CD4-positive, alpha-beta memory T cell (primary cell): ENCODE measurements around the gene PTPN20. TPM values are rescaled to one million over a fixed set of nuclear protein-coding genes. Genes with fewer than 3 reads are reported as not detected.

ENCODE experiments used
- CTCF ChIA-PET: fragments of 350-600 bp; sonication (Branson Sonifier 250); formaldehyde crosslinking; loops from one replicate; lab custom pipeline; 2021; ENCODE audit warnings: inconsistent platforms; ENCODE audit not compliant: partially characterized antibody; lab: Charles Lee
- POLR2A ChIA-PET: fragments of 350-600 bp; sonication (Branson Sonifier 250); formaldehyde crosslinking; loops from one replicate; lab custom pipeline; 2021; ENCODE audit not compliant: partially characterized antibody; lab: Charles Lee
- DNase-seq, 5 donors: peaks; one replicate each; pipeline versions ENCODE4 v3.0.0 to v3.0.0-alpha.2; 2020 to 2022; ENCODE audit warnings: mixed read lengths in 1 of 5
- H3K27ac ChIP-seq: one replicate; pipeline ENCODE4 v1.7.0; 2013; ENCODE audit warnings: low read depth, low read length
- H3K27me3 ChIP-seq: 2 replicates; pipeline ENCODE4 v1.7.0; 2013; ENCODE audit warnings: mild to moderate bottlenecking, low read length, moderate library complexity; ENCODE audit not compliant: insufficient read depth
- H3K36me3 ChIP-seq: 2 replicates; pipeline ENCODE4 v1.7.0; 2013; ENCODE audit warnings: mild to moderate bottlenecking, low read length, moderate library complexity; ENCODE audit not compliant: insufficient read depth
- H3K4me1 ChIP-seq: 2 replicates; pipeline ENCODE4 v1.7.0; 2013; ENCODE audit warnings: mild to moderate bottlenecking, low read length, moderate library complexity; ENCODE audit not compliant: insufficient read depth
- H3K4me3 ChIP-seq, 2 donors: one replicate each; pipeline ENCODE4 v1.7.0; 2013; ENCODE audit warnings: low read length in 2 of 2, mild to moderate bottlenecking in 1 of 2
- H3K9me3 ChIP-seq, 2 donors: one replicate each; pipeline ENCODE4 v1.7.0; 2013; ENCODE audit warnings: low read length in 2 of 2, control low read depth in 1 of 2; ENCODE audit not compliant: control insufficient read depth in 1 of 2
- H3K27ac Mint-ChIP-seq, 7 donors: one replicate each; pipeline ENCODE4 v1.8.0; 2020 to 2021; ENCODE audit warnings: mixed read lengths in 7 of 7, mild to moderate bottlenecking in 6 of 7, inconsistent platforms in 3 of 7, moderate library complexity in 3 of 7
- H3K27me3 Mint-ChIP-seq, 2 donors: one replicate each; pipeline ENCODE4 v1.8.0; 2020 to 2021; ENCODE audit warnings: mixed read lengths in 2 of 2
- H3K36me3 Mint-ChIP-seq, 2 donors: one replicate each; pipeline ENCODE4 v1.8.0; 2020 to 2021; ENCODE audit warnings: mixed read lengths in 2 of 2, inconsistent platforms in 1 of 2, mild to moderate bottlenecking in 1 of 2
- H3K4me1 Mint-ChIP-seq, 4 donors: one replicate each; pipeline ENCODE4 v1.8.0; 2020 to 2021; ENCODE audit warnings: mixed read lengths in 4 of 4, mild to moderate bottlenecking in 1 of 4
- H3K4me3 Mint-ChIP-seq, 8 donors: one replicate each; pipeline ENCODE4 v1.8.0; 2020 to 2021; ENCODE audit warnings: mixed read lengths in 8 of 8, mild to moderate bottlenecking in 7 of 8, moderate library complexity in 6 of 8, inconsistent platforms in 3 of 8
- H3K9me3 Mint-ChIP-seq, 8 donors: one replicate each; pipeline ENCODE4 v1.8.0; 2020 to 2021; ENCODE audit warnings: mixed read lengths in 8 of 8, mild to moderate bottlenecking in 5 of 8, inconsistent platforms in 3 of 8, moderate library complexity in 1 of 8
- intact Hi-C: fragments of 100-400 bp; cut with micrococcal nuclease; formaldehyde crosslinking; loops from one replicate; pipeline ENCODE4 v1.15.1; 2023
- polyA plus RNA-seq, 2 donors: library from polyadenylated mRNA; unstranded; fragments of 300-500 nt; fragmentation: Illumina TruSeq; gene quantifications; one replicate each; pipeline ENCODE4 v1.2.3, GENCODE V29; 2021
- total RNA-seq, 2 experiments: library from RNA; stranded (reverse); gene quantifications; one replicate each; pipeline ENCODE4 v1.2.3, GENCODE V29; 2021

Gene PTPN20
- total and polyA plus RNA-seq, 4 experiments from 2014 or later, result 0.67 to 1.9 (median 0.99) TPM

- Histone ChIP-seq H3K27me3 (no peaks in the 10 kb centered on the region), H3K9me3 (no peaks in the 10 kb centered on the region), H3K4me1 (no peaks in the 10 kb centered on the region), H3K36me3 (no peaks in the 10 kb centered on the region), H3K4me3 (no peak overlapping the region), H3K27ac (no peak overlapping the region)
- no peak for DNase-seq
- intact Hi-C loops, result no loop called here
- no peaks in the 10 kb centered on the region for H3K9me3 Mint-ChIP-seq
- ChIA-PET POLR2A (no interaction called here), CTCF (interaction anchor here (1.3 to 2.0 kb wide), 2 partner anchors 17 to 272 kb away, joined by 4 to 5 read pairs; no protein-coding TSS in a partner anchor)
- H3K36me3 Mint-ChIP-seq, result no peaks in the 10 kb centered on the region
- no peaks in the 10 kb centered on the region for H3K4me1 Mint-ChIP-seq
- H3K27ac Mint-ChIP-seq, result no peak overlapping the region
- H3K4me3 Mint-ChIP-seq, result no peak overlapping the region
- H3K27me3 Mint-ChIP-seq, result no peaks in the 10 kb centered on the region
Observed at GRCh38 chr10:47041396-47042198, 130.4 kb downstream of the PTPN20 start.

- CTCF ChIA-PET, result interaction anchor here (1.3 to 1.9 kb wide), 2 partner anchors 18 to 270 kb away, joined by 4 to 6 read pairs; no protein-coding TSS in a partner anchor
- Mint-ChIP-seq H3K27ac (no peak overlapping the region), H3K9me3 (no peaks in the 10 kb centered on the region), H3K27me3 (no peaks in the 10 kb centered on the region), H3K4me3 (no peak overlapping the region), H3K36me3 (no peaks in the 10 kb centered on the region), H3K4me1 (peaks cover 0 to 4% (median 1%) of the 10 kb centered on the region in 4 donors)
- DNase-seq, result no peak
- no peak overlapping the region for H3K4me3 ChIP-seq
- POLR2A ChIA-PET, result no interaction called here
- H3K27ac ChIP-seq, result no peak overlapping the region
- no peaks in the 10 kb centered on the region for H3K36me3 ChIP-seq
- peaks cover under 1% of the 10 kb centered on the region for H3K4me1 ChIP-seq
- H3K9me3 ChIP-seq, result no peaks in the 10 kb centered on the region
- intact Hi-C loops, result no loop called here
- H3K27me3 ChIP-seq, result no peaks in the 10 kb centered on the region
Observed at GRCh38 chr10:47042199-47042473, 130.9 kb downstream of the PTPN20 start.

GRCh38 chr10:47042780-47043750, 131.8 kb downstream of the PTPN20 start:
- POLR2A ChIA-PET, result no interaction called here
- DNase-seq, result no peak
- peaks cover 8 to 13% (median 9%) of the 10 kb centered on the region in 4 donors for H3K4me1 Mint-ChIP-seq
- no peak overlapping the region for H3K27ac Mint-ChIP-seq
- H3K9me3 Mint-ChIP-seq, result no peaks in the 10 kb centered on the region
- H3K36me3 ChIP-seq, result no peaks in the 10 kb centered on the region
- H3K27me3 Mint-ChIP-seq, result no peaks in the 10 kb centered on the region
- peaks cover 9% of the 10 kb centered on the region for H3K4me1 ChIP-seq
- H3K27me3 ChIP-seq, result no peaks in the 10 kb centered on the region
- H3K4me3 Mint-ChIP-seq, result no peak overlapping the region
- H3K9me3 ChIP-seq, result no peaks in the 10 kb centered on the region
- H3K27ac ChIP-seq, result no peak overlapping the region
- intact Hi-C loops, result no loop called here
- H3K36me3 Mint-ChIP-seq, result no peaks in the 10 kb centered on the region
- H3K4me3 ChIP-seq, result no peak overlapping the region
- CTCF ChIA-PET, result interaction anchor here (1.3 to 1.9 kb wide), 2 partner anchors 18 to 269 kb away, joined by 4 to 6 read pairs; no protein-coding TSS in a partner anchor

- peaks cover 15 to 23% (median 18%) of the 10 kb centered on the region in 4 donors for H3K4me1 Mint-ChIP-seq
- intact Hi-C loops, result no loop called here
- no peak overlapping the region for H3K4me3 Mint-ChIP-seq
- no peaks in the 10 kb centered on the region for H3K27me3 Mint-ChIP-seq
- H3K27ac Mint-ChIP-seq, result no peak overlapping the region
- no peak overlapping the region for H3K27ac ChIP-seq
- no peaks in the 10 kb centered on the region for H3K36me3 ChIP-seq
- H3K4me1 ChIP-seq, result peaks cover 18% of the 10 kb centered on the region
- H3K9me3 ChIP-seq, result no peaks in the 10 kb centered on the region
- DNase-seq, result no peak
- POLR2A ChIA-PET, result no interaction called here
- CTCF ChIA-PET, result interaction anchor here (1.0 to 5.9 kb wide), 5 partner anchors 18 to 297 kb away, joined by 3 to 244 read pairs (median 6); no protein-coding TSS in a partner anchor
- H3K27me3 ChIP-seq, result no peaks in the 10 kb centered on the region
- no peaks in the 10 kb centered on the region for H3K9me3 Mint-ChIP-seq
- H3K36me3 Mint-ChIP-seq, result no peaks in the 10 kb centered on the region
- no peak overlapping the region for H3K4me3 ChIP-seq
Observed at GRCh38 chr10:47043928-47044538, 132.8 kb downstream of the PTPN20 start.

GRCh38 chr10:47044741-47045140, 133.5 kb downstream of the PTPN20 start:
- Mint-ChIP-seq H3K9me3 (no peaks in the 10 kb centered on the region), H3K4me3 (no peak overlapping the region), H3K27ac (no peak overlapping the region), H3K27me3 (no peaks in the 10 kb centered on the region), H3K36me3 (no peaks in the 10 kb centered on the region), H3K4me1 (peaks cover 15 to 25% (median 18%) of the 10 kb centered on the region in 4 donors)
- CTCF ChIA-PET, result interaction anchor here (1.0 to 5.9 kb wide), 4 partner anchors 19 to 296 kb away, joined by 3 to 244 read pairs (median 25); no protein-coding TSS in a partner anchor
- Histone ChIP-seq H3K4me3 (no peak overlapping the region), H3K27me3 (no peaks in the 10 kb centered on the region), H3K9me3 (no peaks in the 10 kb centered on the region), H3K36me3 (no peaks in the 10 kb centered on the region), H3K4me1 (peaks cover 18% of the 10 kb centered on the region), H3K27ac (no peak overlapping the region)
- DNase-seq, result no peak
- intact Hi-C loops, result loop anchor here (5.0 kb wide), 1 partner anchor 163 kb away; no protein-coding TSS in a partner anchor
- POLR2A ChIA-PET, result interaction anchor here (1.4 kb wide), 1 partner anchor 266 kb away, joined by 4 read pairs; no protein-coding TSS in a partner anchor

GRCh38 chr10:47045331-47045861, 134.2 kb downstream of the PTPN20 start:
- Mint-ChIP-seq H3K4me3 (no peak overlapping the region), H3K27me3 (no peaks in the 10 kb centered on the region), H3K27ac (no peak overlapping the region), H3K4me1 (peaks cover 15 to 25% (median 18%) of the 10 kb centered on the region in 4 donors), H3K36me3 (no peaks in the 10 kb centered on the region), H3K9me3 (no peaks in the 10 kb centered on the region)
- POLR2A ChIA-PET, result interaction anchor here (1.4 kb wide), 1 partner anchor 266 kb away, joined by 4 read pairs; no protein-coding TSS in a partner anchor
- DNase-seq, result no peak
- Histone ChIP-seq H3K27ac (no peak overlapping the region), H3K9me3 (no peaks in the 10 kb centered on the region), H3K36me3 (no peaks in the 10 kb centered on the region), H3K4me3 (no peak overlapping the region), H3K27me3 (no peaks in the 10 kb centered on the region), H3K4me1 (peaks cover 18% of the 10 kb centered on the region)
- intact Hi-C loops, result loop anchor here (5.0 kb wide), 1 partner anchor 162 kb away; no protein-coding TSS in a partner anchor
- CTCF ChIA-PET, result interaction anchor here (0.9 to 5.9 kb wide), 10 partner anchors 20 to 367 kb away, joined by 3 to 244 read pairs (median 10); partner anchors contain the start of gene GDF2
